ENCODE results near the gene KAT8. TPM values are rescaled to one million over a fixed set of nuclear protein-coding genes. Genes with fewer than 3 reads are reported as not detected.

KAT8 gene
- total RNA-seq (2014; rRNA removed) (25.3 and 35.1 TPM in 2 replicates), Bru-seq, nascent RNA (percentile 73 among the genes with signal in this experiment), BruChase-seq, experiment 1, labeled RNA remaining after a 6-hour chase (percentile 83 among the genes with signal in this experiment), BruChase-seq, experiment 2, labeled RNA remaining after a 2-hour chase (percentile 84 among the genes with signal in this experiment)
- long read RNA-seq, transcript KAT8-201 (11 exons, 1,525 nt) = major isoform, 16 of 22 reads
- long read RNA-seq, partial matches to known transcripts = 2 of 22 reads
- long read RNA-seq, other reads (novel, unspliced or antisense) = 2 of 22 reads

DNA sequence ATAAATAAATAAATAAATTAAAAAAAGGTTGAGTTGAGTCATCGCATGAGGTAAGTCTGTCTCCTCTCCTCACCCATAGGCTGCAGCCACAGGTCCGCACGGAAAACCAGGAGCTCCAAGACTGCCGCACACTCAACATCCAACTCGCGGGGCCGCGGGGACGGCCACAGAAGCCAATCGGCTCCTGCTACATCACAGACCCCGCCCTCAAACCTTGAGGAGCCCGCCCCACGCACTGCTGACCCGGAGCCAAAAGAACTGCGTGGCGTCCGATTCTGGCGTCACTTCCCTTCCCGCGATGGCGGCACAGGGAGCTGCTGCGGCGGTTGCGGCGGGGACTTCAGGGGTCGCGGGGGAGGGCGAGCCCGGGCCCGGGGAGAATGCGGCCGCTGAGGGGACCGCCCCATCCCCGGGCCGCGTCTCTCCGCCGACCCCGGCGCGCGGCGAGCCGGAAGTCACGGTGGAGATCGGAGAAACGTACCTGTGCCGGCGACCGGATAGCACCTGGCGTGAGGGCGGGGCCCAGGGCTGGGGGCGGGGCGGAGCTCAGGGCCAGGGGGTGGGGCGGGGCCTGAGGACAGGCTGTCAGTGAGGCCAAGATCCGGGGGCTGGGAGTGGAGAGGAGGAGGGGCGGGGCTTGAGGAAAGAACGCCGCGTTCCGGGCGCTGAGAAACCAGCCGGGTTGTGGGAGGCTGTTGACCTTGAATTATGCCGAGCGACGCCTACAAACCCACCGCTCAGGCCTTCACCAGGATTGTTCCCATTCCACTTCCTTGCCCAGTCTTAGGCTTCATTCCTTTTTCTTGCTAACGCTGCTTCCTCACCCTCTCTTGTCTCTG lies at the start of gene KAT8:
Gene KAT8 (plus strand): TSS at position 281 of the 839 bp plus-strand sequence. CDS start 18 bp downstream, at position 299.
- Histone ChIP-seq H3K9me2 (replicated peaks; ENCODE audit: low read length) (no peaks in the 10 kb centered on the region), H3K79me2 (ENCODE audit: low read length) (peaks cover 22% of the 10 kb centered on the region), H3K4me1 (ENCODE audit: insufficient read depth, low read length) (peaks cover 15% of the 10 kb centered on the region), H3K4me3 (ENCODE audit: low read length) (peak within 1 kb of the TSS; percentile 92), H3K9ac (ENCODE audit: low read length) (peak within 1 kb of the TSS; percentile 81), H4K20me1 (ENCODE audit: low read length) (no peaks in the 10 kb centered on the region; the same call in 1 of the 2 replicates), H3K9me3 (ENCODE audit: low read length) (no peaks in the 10 kb centered on the region), H3K27me3 (ENCODE audit: low read length) (no peaks in the 10 kb centered on the region), H3K4me2 (ENCODE audit: low read length) (peak within 1 kb of the TSS; percentile 97), H3K36me3 (ENCODE audit: low read depth, low read length) (peaks cover 7% of the 10 kb centered on the region), H3F3A (ENCODE audit: low read length, unreplicated experiment) (no peaks in the 10 kb centered on the region), H3K27ac (ENCODE audit: low read length) (peak within 1 kb of the TSS; percentile 74), H2AFZ (ENCODE audit: low read length) (0 out of 2 replicates have a peak within 1 kb of the TSS, but pooled peaks have one; percentile 57)
- intact Hi-C loops (cut with micrococcal nuclease) = loop anchor here (2.0 kb wide), 1 partner anchor 25 kb away; no protein-coding TSS in a partner anchor
- BruUV-seq (replicated peaks) = TSS peak; percentile 61
- POLR2A ChIA-PET (ENCODE audit: unreplicated experiment) = interaction anchor here (0.5 to 1.4 kb wide), 8 partner anchors 11 to 741 kb away, joined by 3 to 11 read pairs (median 4); partner anchors contain the start of gene PRSS8
- CTCF ChIA-PET = interaction anchor here (1.4 kb wide), 1 partner anchor 25 kb away, joined by 26 read pairs; no protein-coding TSS in a partner anchor
- peak; percentile 96 for DNase-seq
- peak; percentile 95 for ATAC-seq
- TF ChIP-seq EZH2 (IDR thresholded peaks at IDR 0.05; ENCODE audit: low read length, unreplicated experiment) (no peak), EZH2phosphoT487 (IDR thresholded peaks at IDR 0.05; ENCODE audit: borderline replicate concordance, low read length) (no peak)
- TF ChIP-seq, protein P1, sequence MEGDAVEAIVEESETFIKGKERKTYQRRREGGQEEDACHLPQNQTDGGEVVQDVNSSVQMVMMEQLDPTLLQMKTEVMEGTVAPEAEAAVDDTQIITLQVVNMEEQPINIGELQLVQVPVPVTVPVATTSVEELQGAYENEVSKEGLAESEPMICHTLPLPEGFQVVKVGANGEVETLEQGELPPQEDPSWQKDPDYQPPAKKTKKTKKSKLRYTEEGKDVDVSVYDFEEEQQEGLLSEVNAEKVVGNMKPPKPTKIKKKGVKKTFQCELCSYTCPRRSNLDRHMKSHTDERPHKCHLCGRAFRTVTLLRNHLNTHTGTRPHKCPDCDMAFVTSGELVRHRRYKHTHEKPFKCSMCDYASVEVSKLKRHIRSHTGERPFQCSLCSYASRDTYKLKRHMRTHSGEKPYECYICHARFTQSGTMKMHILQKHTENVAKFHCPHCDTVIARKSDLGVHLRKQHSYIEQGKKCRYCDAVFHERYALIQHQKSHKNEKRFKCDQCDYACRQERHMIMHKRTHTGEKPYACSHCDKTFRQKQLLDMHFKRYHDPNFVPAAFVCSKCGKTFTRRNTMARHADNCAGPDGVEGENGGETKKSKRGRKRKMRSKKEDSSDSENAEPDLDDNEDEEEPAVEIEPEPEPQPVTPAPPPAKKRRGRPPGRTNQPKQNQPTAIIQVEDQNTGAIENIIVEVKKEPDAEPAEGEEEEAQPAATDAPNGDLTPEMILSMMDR (conservative IDR thresholded peaks at IDR 0.05; ENCODE audit: low read depth, low read length) = no peak

DNA sequence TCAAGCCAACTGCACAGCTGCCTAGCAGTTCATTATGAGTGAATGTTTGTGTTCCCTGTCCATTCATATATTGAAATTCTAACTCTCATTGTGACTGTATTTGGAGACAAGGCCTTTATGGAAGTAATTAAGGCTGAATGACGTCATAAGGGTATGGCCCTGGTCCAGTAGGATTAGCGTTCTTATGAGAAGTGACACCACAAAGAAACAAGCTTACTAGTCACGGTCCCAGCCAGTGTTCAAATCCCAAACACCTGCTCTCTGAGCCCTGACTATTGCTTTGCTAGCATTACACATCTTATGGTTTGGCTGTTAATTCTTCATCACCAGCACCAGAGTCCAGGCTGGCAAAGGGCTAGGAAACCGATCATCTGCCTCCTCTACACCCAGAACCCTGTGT lies 45.6 kb upstream of the KAT8 start:
- CTCF ChIA-PET = no interaction called here
- no TSS peak for BruUV-seq (replicated peaks)
- H3K9ac ChIP-seq (ENCODE audit: low read length) = peak overlapping the region; percentile 96

More for the DNA sequence above, 45.6 kb upstream of the KAT8 start:
- Histone ChIP-seq H3K9me2 (replicated peaks; ENCODE audit: low read length) (no peaks in the 10 kb centered on the region), H4K20me1 (ENCODE audit: low read length) (no peaks in the 10 kb centered on the region), H3F3A (ENCODE audit: low read length, unreplicated experiment) (no peaks in the 10 kb centered on the region), H3K27ac (ENCODE audit: low read length) (0 out of 2 replicates have a peak overlapping the region, but pooled peaks have one; percentile 8), H3K4me1 (ENCODE audit: insufficient read depth, low read length) (peaks cover 15% of the 10 kb centered on the region; the same call in 1 of the 2 replicates), H3K36me3 (ENCODE audit: low read depth, low read length) (no peaks in the 10 kb centered on the region; the same call in 1 of the 2 replicates), H3K9me3 (ENCODE audit: low read length) (no peaks in the 10 kb centered on the region), H3K4me2 (ENCODE audit: low read length) (peak overlapping the region; percentile 99), H3K27me3 (ENCODE audit: low read length) (no peaks in the 10 kb centered on the region), H3K79me2 (ENCODE audit: low read length) (peaks cover 84% of the 10 kb centered on the region), H2AFZ (ENCODE audit: low read length) (no peak overlapping the region), H3K4me3 (ENCODE audit: low read length) (peak overlapping the region; percentile 81)
- ATAC-seq = no peak
- intact Hi-C loops (cut with micrococcal nuclease) = loop anchor here (2.0 to 5.0 kb wide), 3 partner anchors 39 to 385 kb away; partner anchors contain the start of genes ARMC5 and STX4
- POLR2A ChIA-PET (ENCODE audit: unreplicated experiment) = no interaction called here
- DNase-seq = peak; percentile 15
- TF ChIP-seq, protein P1 (conservative IDR thresholded peaks at IDR 0.05; ENCODE audit: low read depth, low read length) = no peak
- TF ChIP-seq EZH2phosphoT487 (IDR thresholded peaks at IDR 0.05; ENCODE audit: borderline replicate concordance, low read length) (no peak), EZH2 (IDR thresholded peaks at IDR 0.05; ENCODE audit: low read length, unreplicated experiment) (no peak)

Measured in PC-3 (cell line).